ENCODE results near the gene CDH13.

The CDH13 gene

DNA sequence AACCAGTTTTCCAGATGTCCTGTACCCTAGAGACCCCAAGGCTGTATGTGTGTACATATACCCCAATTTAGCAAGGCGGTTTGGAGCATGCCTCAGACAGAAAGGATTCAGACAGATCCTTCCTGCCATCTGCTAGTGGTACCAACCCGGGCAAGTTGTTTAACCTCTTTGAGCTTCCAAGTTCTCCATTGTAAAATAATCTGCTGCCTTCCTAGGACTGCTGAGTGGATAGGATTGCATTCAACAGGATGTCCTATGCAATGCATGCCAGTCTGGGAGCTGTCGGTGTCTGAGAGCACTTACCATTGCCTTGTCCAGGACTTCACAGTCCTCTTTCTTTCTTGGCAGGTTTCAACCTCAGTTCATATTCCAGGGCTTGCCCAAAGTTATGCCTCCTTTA, 1.9 kb downstream of the CDH13 start:
- no peak for DNase-seq

DNA sequence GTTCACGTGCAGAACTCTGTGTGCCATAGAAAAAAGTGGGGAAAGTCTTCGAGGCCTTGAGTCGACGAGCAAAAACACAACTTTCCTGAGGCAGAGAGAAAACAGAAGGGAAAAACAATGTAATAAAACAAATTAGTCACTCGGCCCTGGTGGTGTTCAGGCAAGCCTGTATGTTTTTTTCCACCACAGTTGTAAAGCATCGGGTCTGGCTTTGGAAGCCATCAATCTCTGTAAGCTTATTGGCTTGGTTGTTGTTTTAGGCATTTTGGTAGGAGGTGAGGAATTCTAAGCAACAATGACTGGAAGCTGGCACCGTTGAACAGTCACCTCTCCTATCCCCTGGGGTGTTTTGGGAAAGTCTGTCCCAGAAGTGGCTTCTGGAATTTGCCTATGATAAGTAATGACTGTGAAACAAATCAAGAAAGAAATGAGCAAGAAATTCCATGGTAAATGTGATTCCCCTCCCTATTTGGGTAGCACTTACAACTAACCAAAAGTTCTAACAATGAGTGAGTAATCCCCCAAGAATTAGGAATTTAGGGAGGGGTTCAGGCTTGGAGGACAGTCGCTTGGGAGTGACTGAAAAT, 2.8 kb downstream of the CDH13 start:
- no peak for DNase-seq

DNA sequence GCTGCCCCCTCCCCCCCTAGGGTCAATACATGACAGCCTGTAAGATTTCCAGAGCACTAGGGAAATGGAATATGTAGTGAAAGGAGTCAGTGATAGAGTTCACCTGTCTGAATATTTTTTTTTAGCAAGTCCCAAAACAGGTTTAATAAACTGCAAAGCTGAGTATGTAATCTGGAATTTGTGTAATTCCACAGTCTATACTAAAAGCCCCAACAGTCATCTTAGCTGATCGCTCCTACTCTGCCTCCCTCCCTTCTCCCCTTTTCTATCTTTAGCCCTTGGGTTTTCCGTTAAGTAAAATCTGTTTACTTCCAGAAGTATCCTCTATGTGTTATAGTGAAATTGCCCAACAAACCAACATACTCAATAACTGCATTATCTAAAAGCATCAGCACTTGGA, 3.5 kb downstream of the CDH13 start:
- DNase-seq, result no peak

DNA sequence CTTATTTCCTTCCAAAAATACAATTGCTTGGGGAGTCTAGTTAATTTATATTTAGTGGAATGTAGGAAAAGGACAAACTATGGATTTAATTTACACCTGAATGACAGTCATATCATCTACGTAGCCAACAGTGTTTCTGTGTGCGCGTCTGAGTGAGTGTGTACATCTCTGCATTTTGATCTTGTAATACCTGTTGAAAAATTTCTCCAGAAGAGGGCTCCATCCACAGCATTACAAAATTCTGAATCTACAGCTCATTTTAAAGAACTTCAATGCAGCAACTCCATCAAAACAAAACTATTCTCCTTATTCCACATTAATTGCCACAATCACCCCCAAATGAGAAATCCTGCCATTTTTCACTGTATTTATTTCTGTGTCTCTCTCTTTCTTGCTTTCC, 3.9 kb downstream of the CDH13 start:
- no peak for DNase-seq

DNA sequence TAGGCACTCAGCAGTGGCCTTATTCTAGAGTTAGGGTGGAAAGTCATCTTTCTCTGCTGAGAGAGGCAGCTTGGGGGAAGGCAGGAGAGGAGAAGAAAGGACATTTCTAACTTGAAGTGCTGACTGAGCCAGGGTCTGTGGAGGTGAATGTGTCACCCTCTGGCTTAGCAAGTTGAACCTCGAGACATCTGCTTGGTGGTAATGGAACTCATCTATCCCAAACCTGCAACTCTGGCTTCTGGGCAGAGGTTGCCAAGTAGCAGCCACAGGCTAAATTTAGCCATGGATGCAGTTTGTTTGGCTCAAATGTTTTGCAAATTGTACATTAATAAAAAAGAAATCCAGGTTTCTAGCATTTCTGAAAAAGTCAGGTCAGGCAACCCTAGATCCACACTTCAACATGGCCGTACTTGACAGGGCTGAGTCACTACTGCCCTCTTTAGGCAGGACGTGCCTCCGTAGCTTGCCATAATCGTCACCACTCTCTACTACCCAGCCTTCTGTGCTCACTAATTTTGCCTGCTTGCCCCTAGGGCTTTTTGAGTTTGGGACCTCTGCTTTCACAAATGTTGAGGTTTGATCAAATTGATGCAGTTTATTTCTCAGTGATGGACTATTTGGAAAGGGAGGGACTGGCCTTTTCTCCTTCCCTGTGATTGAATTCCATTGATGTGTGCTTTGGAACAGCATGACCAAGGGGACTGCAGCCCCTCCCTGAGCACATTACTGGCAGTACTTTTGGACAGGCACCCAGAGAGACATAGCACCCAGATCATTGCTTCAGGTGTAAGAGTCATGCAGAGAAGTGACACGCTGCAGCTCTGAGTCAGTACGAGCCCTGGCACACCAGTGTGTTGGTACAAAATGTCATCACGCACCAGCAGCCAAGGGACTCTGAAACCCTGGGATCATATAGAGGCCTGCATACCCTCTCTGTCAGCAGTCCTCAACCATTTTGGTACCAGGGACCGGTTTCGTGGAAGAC, 5.2 kb downstream of the CDH13 start:
- no peak for DNase-seq

DNA sequence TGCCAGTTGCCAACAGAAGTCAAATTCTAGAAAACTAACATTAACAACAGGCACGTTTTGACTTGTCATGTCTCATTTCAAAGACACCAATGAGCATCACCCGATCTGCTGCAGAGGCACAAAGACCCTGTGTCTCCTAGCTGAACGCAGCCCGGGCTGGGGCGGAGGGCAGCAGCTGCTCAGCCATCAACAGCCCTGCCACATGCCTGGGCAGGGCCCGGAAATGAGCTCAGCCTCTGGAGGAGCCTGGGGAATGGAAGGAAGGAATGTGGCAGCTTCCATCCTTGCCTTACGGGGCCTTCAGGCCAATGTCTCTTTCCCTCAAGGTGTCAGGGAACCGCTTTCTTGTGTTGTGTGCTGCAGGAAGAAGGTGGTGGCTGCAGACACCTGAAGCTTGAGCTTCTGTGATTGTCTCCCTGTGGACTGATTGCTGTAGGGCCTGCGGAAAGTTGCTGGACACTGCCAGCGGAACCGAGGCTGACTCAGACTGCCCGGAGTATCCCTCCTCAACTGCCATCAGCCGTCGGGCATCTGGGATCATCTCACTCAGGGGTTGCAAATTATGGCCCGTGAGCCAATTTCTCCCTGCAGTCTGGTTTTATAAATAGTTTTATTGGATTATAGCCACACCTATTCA, 7.3 kb downstream of the CDH13 start:
- DNase-seq, result no peak

DNA sequence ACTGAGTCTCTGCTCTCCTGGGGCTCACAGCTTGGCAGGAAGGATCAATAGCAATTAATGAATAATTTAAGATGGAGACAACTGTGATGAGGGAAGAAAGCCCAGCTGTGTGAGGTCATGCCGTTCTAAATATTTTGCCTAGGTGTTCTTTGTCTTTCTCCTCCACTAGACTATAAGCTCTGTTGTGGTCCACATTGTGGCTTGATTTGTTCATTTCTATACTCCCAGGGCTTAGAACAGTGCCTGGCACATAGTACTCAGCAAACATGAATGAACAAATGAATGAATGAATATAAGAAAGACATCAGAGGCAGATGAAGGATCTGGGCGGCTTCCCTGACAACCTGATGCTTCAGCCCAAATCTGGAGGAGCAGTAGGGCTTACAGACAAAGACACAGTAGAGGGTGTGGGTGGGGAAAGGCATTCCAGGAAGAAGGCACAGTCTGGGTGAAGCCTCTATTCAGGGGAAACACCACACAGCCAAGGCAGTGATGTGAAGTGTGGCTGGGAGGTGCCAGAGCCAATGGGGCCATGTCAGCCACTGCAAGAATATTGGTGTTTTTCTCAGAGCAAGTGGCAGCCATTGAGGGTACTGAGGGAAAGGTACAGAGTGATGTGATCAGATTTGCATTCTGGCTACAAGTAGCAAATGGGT, 8.3 kb downstream of the CDH13 start:
- DNase-seq, result no peak

DNA sequence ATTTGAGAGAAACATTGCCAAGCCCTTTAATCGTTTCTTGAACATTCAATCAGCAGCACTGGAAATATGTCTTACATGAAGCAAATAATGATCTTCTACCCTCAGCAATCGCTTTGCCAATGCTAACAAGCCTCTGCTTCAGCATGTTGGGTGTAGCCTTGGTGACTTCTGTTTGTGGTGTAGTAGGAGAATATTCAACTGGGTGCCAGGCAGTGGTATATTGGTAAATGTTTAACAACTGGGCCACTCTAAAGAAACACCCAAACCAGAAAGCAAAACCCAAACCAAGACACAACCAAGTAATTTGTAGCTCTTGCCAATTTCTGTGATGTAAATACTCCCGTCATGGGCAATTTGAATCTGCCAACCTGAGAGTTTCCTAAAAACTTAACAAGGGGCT, 9.7 kb downstream of the CDH13 start:
- DNase-seq, result no peak

DNA sequence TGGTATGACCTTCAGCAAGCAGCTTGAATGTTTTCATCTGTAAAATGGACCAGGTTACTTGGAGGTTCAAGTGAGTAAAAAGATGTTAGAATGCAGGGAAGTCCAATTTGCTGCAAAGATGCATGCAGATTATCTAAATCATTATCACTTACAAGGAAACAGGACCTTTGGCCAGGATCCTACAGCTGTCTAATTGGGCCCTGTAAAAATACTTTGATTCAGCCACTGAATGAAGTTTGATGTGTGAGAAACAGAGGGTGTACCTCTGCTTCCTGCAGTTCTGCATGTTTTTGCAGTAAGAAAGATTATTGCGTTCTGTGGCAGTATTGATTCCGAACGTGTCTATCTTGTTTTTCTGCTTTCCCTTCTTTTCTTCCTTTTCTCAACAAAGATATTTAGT, 10.2 kb downstream of the CDH13 start:
- no peak for DNase-seq

DNA sequence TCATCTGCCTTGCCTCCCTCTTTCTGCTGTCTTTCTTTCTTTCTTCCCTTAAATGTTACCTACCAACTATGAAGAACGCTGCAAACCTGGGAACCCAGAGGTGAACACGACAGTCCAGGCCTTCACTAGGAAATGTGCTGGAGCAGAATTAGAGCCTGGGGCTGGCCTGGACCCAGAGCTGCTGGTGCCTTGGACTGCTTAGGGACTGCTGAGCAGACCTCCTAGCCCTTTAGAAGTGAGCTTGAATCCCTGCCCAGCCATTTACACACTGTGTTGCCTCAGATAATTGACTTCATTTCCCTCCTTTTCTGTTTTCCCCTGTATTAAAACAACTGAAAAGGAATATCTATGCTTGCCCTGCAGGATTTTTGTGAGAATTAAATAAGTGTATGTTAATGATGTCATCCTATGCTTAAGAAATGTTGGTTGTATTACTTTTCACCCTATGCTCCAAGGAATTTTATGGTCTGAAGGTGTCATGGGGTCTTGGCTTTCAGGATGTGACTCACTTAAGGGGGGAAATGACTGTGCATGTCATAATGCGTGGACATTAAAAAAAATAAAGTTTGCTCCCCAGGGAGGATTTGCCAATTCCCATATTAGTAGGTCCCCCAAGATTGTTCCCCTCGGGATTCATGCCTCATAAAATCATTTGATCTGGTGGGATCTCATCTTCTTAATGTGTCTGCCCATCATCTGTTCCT, 11.5 kb downstream of the CDH13 start:
- DNase-seq, result no peak

DNA sequence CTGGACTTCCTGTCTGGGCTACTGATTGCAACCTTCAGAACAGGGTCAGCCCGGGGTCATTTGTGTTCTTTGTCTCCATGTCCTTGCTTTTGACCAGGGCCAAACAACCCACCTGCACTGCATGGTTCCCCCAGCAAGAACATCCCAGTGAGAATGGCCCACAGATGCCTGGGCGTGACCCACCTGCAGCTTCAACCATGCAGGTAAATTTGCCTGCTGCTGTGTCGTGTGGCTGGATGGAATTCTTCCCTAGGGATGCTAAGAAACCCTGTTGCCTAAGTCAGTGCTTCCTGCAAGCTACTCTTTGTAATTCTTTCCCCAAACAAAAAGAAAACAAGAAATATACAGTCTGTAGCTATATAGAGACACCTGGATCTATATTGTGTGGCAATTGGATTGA, 12.5 kb downstream of the CDH13 start:
- DNase-seq, result no peak

DNA sequence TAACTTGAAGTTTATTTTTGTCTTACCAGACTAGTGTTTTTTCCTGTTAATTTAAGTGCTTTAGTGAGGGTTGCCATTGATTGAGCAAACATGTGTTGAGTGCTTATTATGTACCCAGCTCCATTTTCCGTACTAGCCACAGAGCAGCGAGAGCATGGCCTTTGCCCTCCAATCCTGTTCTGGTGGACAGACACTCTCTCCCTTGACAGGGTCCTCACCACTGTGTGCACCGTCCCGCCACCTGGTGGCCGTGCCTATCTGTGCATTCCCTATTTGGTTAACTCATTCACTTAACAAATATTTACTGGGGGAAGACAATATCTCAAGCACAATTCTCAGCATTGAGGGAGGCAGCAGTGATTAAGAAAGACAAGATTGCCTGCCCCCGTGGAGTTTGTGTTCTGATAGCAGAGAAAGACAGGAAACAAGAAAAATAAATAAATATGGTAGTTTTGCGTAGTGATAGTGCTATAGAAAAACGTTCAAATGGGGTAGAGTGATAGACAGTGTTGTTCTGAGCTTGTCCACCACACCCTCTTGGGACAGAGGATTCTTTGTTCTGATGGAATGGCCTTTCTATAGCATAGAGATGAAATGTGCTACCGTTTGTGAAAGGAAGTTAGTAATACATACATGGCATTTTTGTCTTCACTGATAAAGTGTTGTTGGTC, 13.0 kb downstream of the CDH13 start:
- DNase-seq, result no peak

DNA sequence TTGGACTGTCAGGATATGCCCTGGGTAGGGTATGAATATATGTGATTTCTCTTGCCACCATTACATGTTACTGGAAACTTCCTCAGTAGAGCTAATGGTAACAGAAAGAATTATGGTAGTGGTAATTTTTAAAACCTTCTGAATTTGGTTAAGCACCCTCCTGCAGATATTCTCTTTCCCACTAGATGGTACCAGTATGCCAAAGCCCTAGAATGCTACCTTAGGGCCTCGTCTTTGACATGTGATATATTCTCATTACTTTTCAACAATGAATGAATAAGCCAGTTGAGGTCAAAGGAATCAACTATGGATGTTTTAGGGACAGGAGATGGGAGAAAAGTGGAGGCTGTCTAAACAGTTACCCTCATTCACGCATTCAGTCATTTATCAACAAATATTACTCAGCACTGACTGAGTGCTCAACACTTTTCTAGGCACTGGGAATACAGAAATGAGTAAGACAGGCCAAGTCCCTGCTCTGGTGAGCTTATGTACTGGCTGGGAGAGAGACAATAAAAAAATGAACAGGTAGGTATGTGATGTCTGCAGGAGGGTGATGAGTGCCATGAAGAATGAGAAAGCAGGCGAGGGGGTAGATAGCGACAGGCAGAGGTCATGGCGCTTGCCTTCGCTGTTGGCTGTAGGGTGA, 14.7 kb downstream of the CDH13 start:
- no peak for DNase-seq

DNA sequence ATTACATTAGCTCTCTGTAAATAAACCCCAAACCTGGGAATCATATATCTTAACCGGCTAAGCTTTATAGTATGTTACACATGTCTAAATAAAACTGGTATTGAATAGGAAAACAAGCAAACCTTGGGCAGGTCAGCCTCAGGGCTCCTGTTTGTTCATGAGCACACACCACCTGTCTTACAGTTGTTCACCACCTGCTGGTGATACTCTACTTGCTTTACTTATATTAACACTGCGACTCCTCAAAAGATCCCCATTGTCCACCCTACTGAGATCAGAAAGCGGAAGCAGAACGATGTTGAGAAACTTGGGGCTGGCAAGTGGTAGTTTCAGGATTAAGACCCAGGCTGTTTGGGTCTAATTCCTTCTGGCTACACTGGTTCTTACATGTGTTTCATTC, 16.4 kb downstream of the CDH13 start:
- no peak for DNase-seq

DNA sequence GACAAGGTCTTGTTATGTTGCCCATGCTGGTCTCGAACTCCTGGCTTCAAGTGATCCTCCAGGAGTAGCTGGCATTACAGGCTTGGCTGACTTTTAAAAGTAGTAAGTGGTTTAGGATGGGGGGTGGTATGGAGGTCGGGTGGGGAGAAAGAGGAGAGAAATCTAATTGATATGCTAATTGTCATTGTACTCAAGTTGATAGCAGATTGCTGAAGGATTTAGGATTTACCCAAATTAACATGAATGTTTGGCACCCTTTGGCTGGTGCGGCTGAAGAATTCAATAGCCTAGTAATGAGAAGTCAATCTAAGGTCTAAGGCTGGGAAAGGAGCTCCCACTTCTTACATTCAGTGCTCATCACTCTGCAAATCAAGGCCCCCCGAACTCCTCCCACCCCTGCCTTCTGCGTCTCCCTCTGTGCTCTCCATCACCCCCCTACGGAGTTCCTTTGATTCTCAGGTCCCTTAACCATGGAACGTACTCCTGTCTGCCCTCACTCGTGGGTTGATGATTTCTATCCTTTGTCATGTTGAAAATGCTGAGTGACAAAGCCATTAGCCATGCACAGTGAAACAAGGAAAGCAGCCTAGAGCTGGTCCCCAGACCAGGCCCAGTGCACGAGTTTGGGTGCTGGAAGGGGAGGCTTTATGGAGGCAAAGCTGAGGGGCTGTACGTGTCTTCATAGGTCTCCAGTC, 17.3 kb downstream of the CDH13 start:
- DNase-seq, result no peak

DNA sequence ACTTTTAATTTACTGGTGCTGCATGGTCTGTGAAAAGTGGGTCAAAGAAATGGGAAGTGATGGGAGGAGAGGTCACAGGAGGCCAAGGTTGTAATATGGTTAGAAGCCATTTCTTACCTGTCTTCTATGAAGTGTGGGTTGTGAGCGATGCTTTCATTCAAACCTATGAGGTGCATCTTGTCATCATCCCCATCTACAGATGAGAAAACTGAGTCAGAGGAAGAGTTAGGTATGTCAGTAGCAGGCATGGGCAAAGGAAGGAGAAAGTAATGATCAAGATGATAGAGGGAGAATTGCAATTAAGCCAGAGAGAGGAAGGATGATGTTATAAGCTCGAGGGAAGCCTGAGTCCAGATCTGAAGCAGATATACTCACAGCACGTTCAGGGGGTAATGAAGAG, 19.7 kb downstream of the CDH13 start:
- no peak for DNase-seq

DNA sequence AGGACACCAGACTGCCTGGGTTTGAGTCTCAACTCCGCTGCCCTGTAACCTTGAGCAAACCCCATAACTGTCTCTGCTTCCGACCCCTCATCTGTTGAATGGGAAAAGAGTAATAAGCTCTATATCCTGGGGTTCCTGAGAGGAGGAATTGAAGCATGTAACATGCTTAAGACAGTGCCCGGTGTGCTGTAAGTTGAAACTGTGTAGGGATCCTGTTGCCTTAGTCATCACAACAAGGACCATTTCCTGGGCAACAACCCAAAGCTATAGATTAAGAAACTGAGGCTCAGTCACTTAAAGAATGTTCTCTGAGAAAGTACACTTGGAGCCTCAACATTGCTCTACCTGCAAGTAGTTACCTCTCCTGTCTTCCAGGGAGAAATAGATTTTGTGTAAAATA, 23.0 kb downstream of the CDH13 start:
- DNase-seq, result no peak

DNA sequence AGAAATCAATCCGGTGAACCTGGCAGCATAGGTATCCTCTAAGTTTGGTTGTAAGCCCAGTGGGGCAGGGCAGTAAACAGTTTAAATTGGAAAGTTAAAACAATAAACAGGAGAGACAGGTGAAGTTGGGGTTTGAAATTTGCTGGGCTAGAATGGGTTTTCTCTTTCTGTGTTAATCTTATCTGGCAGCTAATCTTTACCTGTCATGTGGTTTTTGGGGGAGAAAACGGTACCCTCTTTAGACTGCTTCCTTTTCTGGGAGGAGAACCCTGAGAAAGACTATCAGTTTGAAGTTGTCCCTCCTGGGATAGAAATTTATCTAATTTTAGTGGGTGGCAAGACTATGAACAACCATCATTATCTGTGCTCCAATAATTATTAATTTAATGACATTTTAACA, 24.0 kb downstream of the CDH13 start:
- no peak for DNase-seq

DNA sequence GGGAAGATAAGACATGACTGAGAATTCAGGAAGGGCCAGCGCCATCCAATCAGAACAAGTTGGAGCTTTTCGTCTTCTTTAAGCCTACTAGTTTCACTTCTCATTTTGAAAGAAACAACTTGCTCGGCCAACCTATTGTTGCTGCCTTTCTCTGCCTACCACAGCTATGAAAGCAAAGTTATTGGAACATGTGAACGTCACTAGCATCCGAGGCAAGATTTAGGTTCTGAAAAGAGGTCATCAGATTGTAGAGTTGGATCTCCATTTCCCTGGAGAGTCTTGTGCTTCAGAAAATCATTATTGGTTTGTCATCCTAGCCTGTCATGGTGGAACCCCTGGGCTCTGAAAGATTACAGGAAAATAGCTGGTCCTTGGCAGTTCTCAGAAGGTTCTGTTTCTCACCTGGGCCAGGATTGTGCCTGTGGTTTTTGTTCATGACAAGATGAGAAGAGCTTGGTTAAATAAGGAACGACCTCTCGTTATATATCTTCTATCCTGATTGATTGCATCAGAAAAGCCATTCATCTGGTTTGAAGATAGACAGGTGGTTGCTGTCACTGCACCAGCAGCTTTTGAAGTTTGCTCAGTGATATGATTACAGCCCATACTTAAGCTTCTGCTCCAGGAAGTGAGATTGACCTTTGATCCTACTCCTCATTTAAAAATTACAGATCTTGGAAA, 25.3 kb downstream of the CDH13 start:
- no peak for DNase-seq

DNA sequence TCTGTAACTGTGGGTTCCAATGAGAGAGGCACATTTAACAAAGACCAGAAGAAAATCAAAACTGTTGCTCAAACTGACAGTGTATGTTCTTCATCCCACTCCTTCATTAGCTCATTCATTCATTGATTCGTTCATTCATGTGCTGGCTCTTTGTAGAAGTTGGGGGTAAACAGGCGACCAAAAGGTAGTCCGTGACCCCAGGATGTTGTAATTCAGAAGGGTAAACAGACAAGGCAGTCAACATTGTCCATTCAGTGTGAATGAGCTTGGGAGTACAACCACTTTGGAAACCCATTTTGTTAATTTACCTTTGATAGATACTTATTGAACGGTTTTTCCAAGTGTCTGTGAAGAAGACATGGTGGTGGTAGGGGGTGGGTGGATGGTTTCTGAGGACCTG, 26.1 kb downstream of the CDH13 start:
- no peak for DNase-seq
